Measurements from ENCODE around the gene DENND1A.

The DENND1A gene

DNA sequence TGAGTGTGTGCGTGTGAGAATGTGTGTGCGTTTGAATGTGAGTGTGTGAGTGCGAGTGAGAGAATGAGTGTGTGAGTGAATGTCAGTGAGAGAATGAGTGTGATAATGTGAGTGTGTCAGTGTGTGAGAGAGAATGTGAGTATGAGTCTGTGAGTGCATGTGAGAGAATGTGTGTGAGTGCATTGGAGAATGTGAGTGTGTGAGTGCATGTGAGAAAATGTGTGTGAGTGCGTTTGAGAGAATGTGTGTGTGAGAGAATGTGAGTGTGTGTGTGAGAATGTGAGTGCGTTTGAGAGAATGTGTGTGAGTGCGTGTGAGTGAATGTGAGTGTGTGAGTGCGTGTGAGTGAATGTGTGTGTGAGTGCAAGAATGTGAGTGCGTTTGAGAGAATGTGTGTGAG is 42.7 kb upstream of the DENND1A start:
- no peak overlapping the region for H3K4me3 ChIP-seq (ENCODE audit: low read depth, low read length)
- DNase-seq (ENCODE audit: low read depth), result no peak
- in situ Hi-C loops (cut with HindIII; ENCODE audit: low sequenced_read_pairs), result no loop called here
- TF ChIP-seq, protein P1, sequence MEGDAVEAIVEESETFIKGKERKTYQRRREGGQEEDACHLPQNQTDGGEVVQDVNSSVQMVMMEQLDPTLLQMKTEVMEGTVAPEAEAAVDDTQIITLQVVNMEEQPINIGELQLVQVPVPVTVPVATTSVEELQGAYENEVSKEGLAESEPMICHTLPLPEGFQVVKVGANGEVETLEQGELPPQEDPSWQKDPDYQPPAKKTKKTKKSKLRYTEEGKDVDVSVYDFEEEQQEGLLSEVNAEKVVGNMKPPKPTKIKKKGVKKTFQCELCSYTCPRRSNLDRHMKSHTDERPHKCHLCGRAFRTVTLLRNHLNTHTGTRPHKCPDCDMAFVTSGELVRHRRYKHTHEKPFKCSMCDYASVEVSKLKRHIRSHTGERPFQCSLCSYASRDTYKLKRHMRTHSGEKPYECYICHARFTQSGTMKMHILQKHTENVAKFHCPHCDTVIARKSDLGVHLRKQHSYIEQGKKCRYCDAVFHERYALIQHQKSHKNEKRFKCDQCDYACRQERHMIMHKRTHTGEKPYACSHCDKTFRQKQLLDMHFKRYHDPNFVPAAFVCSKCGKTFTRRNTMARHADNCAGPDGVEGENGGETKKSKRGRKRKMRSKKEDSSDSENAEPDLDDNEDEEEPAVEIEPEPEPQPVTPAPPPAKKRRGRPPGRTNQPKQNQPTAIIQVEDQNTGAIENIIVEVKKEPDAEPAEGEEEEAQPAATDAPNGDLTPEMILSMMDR (IDR thresholded peaks at IDR 0.05; ENCODE audit: low read depth, low read length, missing control alignments), result no peak

DNA sequence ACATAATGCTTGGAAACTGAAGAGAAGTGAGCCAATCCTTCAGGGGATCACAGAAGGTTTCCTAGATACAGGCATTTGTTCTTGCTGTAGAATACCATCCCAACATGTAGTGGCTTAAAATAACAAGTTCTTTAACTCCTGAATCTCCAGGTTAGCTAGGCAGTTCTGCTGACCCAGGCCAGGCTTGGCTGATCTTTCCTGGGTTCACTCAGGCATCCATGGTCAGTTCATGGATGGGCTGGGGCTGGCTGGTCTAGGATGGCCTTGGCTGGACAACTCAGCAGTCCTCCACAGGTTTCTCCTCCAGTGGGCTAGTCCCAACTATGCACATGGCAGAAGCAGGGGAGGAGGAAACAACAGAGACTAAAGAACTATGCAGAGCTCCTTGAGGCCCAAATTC is 37.4 kb upstream of the DENND1A start:
- TF ChIP-seq, protein P1 (IDR thresholded peaks at IDR 0.05; ENCODE audit: low read depth, low read length, missing control alignments), result no peak
- H3K4me3 ChIP-seq (ENCODE audit: low read depth, low read length), result no peak overlapping the region
- DNase-seq (ENCODE audit: low read depth), result no peak
- in situ Hi-C loops (cut with HindIII; ENCODE audit: low sequenced_read_pairs), result no loop called here

DNA sequence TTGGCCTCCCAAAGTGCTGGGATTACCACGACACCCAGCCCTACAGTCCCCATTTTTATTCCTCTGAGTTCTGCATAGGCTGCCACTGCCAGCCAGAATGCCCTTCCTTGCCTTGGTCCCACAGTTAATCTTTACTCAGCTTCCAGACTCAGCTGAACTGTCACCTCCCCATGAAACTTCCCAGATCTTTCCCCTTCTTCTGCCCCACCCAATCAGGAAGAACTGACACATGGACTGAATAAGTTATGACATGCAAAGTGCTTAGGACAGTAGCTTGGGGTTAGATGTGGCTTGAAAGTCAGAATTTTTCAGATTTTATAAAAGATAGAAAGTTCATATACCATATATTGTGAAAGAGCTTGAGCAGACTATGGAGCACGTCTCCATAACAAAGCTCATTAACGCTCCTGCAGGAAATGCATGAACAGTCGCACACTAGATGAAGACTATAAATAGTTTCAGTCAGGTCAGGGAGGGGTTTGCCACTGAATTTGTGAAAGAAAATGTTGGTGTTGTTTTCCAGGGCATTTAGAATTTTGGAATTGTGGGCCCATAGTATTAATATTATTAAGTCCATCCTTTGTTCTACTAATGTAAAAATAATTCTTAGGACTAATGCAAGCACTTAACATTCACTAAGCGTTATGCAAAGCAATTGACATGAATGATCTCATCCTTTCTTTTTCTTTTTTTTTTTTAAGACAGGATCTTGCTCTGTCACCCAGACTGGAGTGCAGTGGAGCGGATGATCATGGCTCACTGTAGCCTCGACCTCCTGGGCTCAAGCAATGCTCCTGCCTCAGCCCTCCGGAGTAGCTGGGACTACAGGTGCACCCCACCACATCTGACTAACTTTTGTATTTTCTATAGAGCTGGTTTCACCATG is 36.1 kb upstream of the DENND1A start:
- TF ChIP-seq, protein P1 (IDR thresholded peaks at IDR 0.05; ENCODE audit: low read depth, low read length, missing control alignments), result no peak
- in situ Hi-C loops (cut with HindIII; ENCODE audit: low sequenced_read_pairs), result no loop called here
- no peak for DNase-seq (ENCODE audit: low read depth)
- H3K4me3 ChIP-seq (ENCODE audit: low read depth, low read length), result no peak overlapping the region

DNA sequence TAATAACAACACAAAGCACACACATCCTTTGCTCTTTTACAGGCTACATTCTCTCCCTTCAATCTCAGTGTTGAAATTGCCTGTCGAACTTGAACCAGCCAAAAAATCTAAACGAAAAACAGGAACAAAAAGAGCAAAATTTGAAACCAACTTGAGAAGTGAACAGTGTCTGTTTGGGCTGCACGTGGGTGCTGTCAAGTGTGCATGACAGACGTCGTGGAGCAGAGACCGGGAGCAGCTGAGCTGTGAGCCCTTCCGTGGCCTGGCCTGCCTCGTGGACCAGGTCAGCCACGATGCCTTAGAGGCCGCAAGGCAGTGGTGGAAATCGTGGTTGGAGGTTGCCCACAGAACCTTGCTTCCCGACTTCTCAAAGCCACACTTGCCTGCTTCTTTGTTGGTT is 34.8 kb upstream of the DENND1A start:
- in situ Hi-C loops (cut with HindIII; ENCODE audit: low sequenced_read_pairs), result no loop called here
- no peak for DNase-seq (ENCODE audit: low read depth)
- H3K4me3 ChIP-seq (ENCODE audit: low read depth, low read length), result no peak overlapping the region
- TF ChIP-seq, protein P1 (IDR thresholded peaks at IDR 0.05; ENCODE audit: low read depth, low read length, missing control alignments), result no peak

DNA sequence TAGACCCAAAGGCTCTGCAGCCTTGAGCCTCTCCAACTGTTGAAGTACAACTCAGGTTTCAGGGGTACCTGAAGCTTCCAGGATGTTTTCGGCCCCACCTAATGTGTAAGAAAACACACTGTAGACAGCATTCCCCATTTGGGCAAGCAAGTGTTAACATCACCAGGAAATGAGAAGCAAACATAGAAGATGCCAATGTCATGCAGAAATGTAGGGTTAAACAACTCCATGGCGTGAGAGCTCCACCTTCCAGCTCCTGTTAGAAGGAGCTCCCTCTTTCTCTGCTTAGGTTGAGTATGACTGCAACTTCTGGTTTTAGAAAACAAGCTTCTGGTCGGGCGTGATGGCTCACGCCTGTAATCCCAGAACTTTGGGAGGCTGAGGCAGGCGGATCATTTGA is 31.0 kb upstream of the DENND1A start:
- no peak overlapping the region for H3K4me3 ChIP-seq (ENCODE audit: low read depth, low read length)
- TF ChIP-seq, protein P1 (IDR thresholded peaks at IDR 0.05; ENCODE audit: low read depth, low read length, missing control alignments), result no peak
- in situ Hi-C loops (cut with HindIII; ENCODE audit: low sequenced_read_pairs), result no loop called here
- no peak for DNase-seq (ENCODE audit: low read depth)

DNA sequence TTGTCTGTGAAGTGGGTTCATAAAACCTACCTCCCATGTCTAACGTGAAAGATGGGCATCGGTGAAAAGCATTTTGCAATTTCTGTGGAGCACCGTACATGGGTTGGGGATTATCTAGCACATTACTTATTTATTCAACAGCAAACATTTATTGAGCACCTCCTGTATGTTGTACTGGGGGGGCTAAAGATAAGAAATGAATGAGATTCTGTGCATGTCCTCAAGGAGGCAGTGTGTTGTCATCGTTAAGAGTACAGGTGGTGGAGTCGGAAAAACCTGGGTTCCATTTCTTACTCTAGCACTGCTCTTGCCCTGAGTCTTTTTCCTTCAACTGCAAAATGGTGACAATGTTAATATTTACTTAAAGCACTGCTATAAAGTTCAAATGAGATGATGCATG is 30.4 kb upstream of the DENND1A start:
- DNase-seq (ENCODE audit: low read depth), result no peak
- TF ChIP-seq, protein P1 (IDR thresholded peaks at IDR 0.05; ENCODE audit: low read depth, low read length, missing control alignments), result no peak
- in situ Hi-C loops (cut with HindIII; ENCODE audit: low sequenced_read_pairs), result no loop called here
- no peak overlapping the region for H3K4me3 ChIP-seq (ENCODE audit: low read depth, low read length)
